B cell (primary cell): Measurements from ENCODE around the gene XXYLT1. TPM values are rescaled to one million over a fixed set of nuclear protein-coding genes. Genes with fewer than 3 reads are reported as not detected.

Experiments used
- ATAC-seq: fragments of 200-7000 bp; cut with Tn5 transposase; one replicate; pipeline ENCODE4 v1.10.0; 2021; ENCODE audit warnings: low read depth, mild to moderate bottlenecking, moderate number of reproducible peaks, moderate library complexity
- CTCF ChIA-PET: fragments of 350-600 bp; sonication (Branson Sonifier 250); formaldehyde crosslinking; loops from one replicate; lab custom pipeline; 2021; ENCODE audit warnings: antibody characterized with exemption, inconsistent platforms; lab: Charles Lee
- POLR2A ChIA-PET: fragments of 350-600 bp; sonication (Branson Sonifier 250); formaldehyde crosslinking; loops from one replicate; lab custom pipeline; 2021; ENCODE audit warnings: antibody characterized with exemption; lab: Charles Lee
- DNase-seq: peaks from one replicate; pipeline ENCODE4 v3.0.0; 2013
- H2AFZ ChIP-seq: 2 replicates; pipeline ENCODE4 v1.6.1; 2012; ENCODE audit warnings: mild to moderate bottlenecking, low read depth, low read length; ENCODE audit not compliant: insufficient read depth, poor library complexity, severe bottlenecking
- H3K27ac ChIP-seq, 2 donors: 1 replicate in 1 of 2; 2 replicates in 1 of 2; pipeline ENCODE4 v1.5.1; 2012 to 2013; ENCODE audit warnings: low read length in 2 of 2, mild to moderate bottlenecking in 2 of 2, moderate library complexity in 1 of 2
- H3K27me3 ChIP-seq, 4 experiments: fragments of 200-600 bp in 1 of 4; sonication (generic) in 1 of 4; replicated peaks in 1 of 4; 1 replicate in 2 of 4; 2 replicates in 2 of 4; pipeline versions ENCODE4 v1.6.1 to v1.7.0; 2013 to 2016; ENCODE audit warnings: low read length in 3 of 4, mild to moderate bottlenecking in 2 of 4, mixed read lengths in 1 of 4, moderate library complexity in 1 of 4; ENCODE audit not compliant: insufficient read depth in 4 of 4, control insufficient read depth in 3 of 4; ENCODE audit errors: control extremely low read depth in 1 of 4
- H3K36me3 ChIP-seq, 2 experiments: replicated peaks in 1 of 2; 1 replicate in 1 of 2; 2 replicates in 1 of 2; pipeline versions ENCODE4 v1.6.1 to v1.7.1; 2013; ENCODE audit warnings: low read length in 1 of 2; ENCODE audit not compliant: insufficient read depth in 2 of 2, control insufficient read depth in 1 of 2; ENCODE audit errors: control extremely low read depth in 1 of 2, extremely low read depth in 1 of 2
- H3K4me1 ChIP-seq, 2 donors: fragments of 200-600 bp in 1 of 2; sonication (generic) in 1 of 2; 1 replicate in 1 of 2; 2 replicates in 1 of 2; pipeline versions ENCODE4 v1.5.1 to v1.6.1; 2013 to 2017; ENCODE audit warnings: low read length in 2 of 2; ENCODE audit not compliant: control insufficient read depth in 2 of 2, insufficient read depth in 2 of 2
- H3K4me2 ChIP-seq: replicated peaks from 2 replicates; pipeline ENCODE3; 2012; ENCODE audit warnings: mild to moderate bottlenecking, low read depth, low read length; ENCODE audit not compliant: poor library complexity, severe bottlenecking
- H3K4me3 ChIP-seq, 5 experiments: fragments of 200-600 bp in 1 of 5; sonication (generic) in 1 of 5; 1 replicate in 3 of 5; 2 replicates in 2 of 5; pipeline versions ENCODE4 v1.5.1 to v1.7.0; 2011 to 2016; ENCODE audit warnings: low read length in 4 of 5, mild to moderate bottlenecking in 4 of 5, low read depth in 2 of 5, control low read depth in 1 of 5, moderate library complexity in 1 of 5; ENCODE audit not compliant: insufficient read depth in 1 of 5; ENCODE audit errors: control extremely low read depth in 1 of 5, extremely low read depth in 1 of 5
- H3K79me2 ChIP-seq: fragments of 200-600 bp; sonication (generic); one replicate; pipeline ENCODE4 v1.6.0; 2016; ENCODE audit warnings: low read length; ENCODE audit not compliant: control insufficient read depth, insufficient read depth
- H3K9ac ChIP-seq: fragments of 200-600 bp; sonication (generic); 2 replicates; pipeline ENCODE4 v1.6.1; 2017; ENCODE audit warnings: mild to moderate bottlenecking, low read length, moderate library complexity
- H3K9me3 ChIP-seq, 3 donors: one replicate each; pipeline versions ENCODE4 v1.6.1 to v1.7.1; 2013; ENCODE audit warnings: low read length in 2 of 3; ENCODE audit not compliant: control insufficient read depth in 2 of 3, insufficient read depth in 1 of 3; ENCODE audit errors: control extremely low read depth in 1 of 3
- H4K20me1 ChIP-seq: 2 replicates; pipeline ENCODE4 v1.6.0; 2012; ENCODE audit warnings: mild to moderate bottlenecking, low read length; ENCODE audit not compliant: insufficient read depth, control insufficient read depth, poor library complexity, severe bottlenecking
- H3K27ac Mint-ChIP-seq: one replicate; pipeline ENCODE4 v1.8.0; 2021; ENCODE audit warnings: mixed read lengths
- H3K27me3 Mint-ChIP-seq: one replicate; pipeline ENCODE4 v1.8.0; 2021; ENCODE audit warnings: mixed read lengths
- H3K4me1 Mint-ChIP-seq: one replicate; pipeline ENCODE4 v1.8.0; 2021; ENCODE audit warnings: mixed read lengths
- H3K4me3 Mint-ChIP-seq: one replicate; pipeline ENCODE4 v1.8.0; 2021; ENCODE audit warnings: mixed read lengths
- H3K9me3 Mint-ChIP-seq: one replicate; pipeline ENCODE4 v1.8.0; 2022; ENCODE audit warnings: mixed read lengths; ENCODE audit not compliant: insufficient read depth
- EZH2 ChIP-seq: IDR thresholded peaks from 2 replicates; pipeline ENCODE4 v1.6.1; 2012; ENCODE audit warnings: borderline replicate concordance, low read depth, mild to moderate bottlenecking, moderate library complexity, low read length; ENCODE audit not compliant: insufficient read depth, poor library complexity, severe bottlenecking
- WGBS: methylation state at CpG from one replicate; pipeline ENCODE4 v1.1.5; 2013; ENCODE audit warnings: missing lambda C conversion rate; ENCODE audit not compliant: insufficient coverage; 5-methylcytosine and 5-hydroxymethylcytosine counted together
- intact Hi-C: fragments of 100-400 bp; cut with micrococcal nuclease; formaldehyde crosslinking; loops from one replicate; pipeline ENCODE4 v1.10.0; 2022
- polyA plus RNA-seq: library from polyadenylated mRNA; depleted of rRNA; stranded (reverse); fragments of >200 nt; gene quantifications from 2 replicates; pipeline ENCODE4 v1.2.3, GENCODE V29; 2012
- total RNA-seq, 2 donors: library from RNA; stranded (reverse); fragments of 120-200 nt in 1 of 2; gene quantifications; 1 replicate in 1 of 2; 2 replicates in 1 of 2; pipeline versions ENCODE4 v1.2.3 to v1.2.4, GENCODE V29; 2013 to 2022
- TF ChIP-seq, protein P1 (sequence below): fragments of 200-600 bp; IDR thresholded peaks from one replicate; pipeline ENCODE4 v1.8.0; 2022; ENCODE audit warnings: antibody characterized with exemption, mild to moderate bottlenecking

Gene XXYLT1
- total and polyA plus RNA-seq, 2 donors (not counting 1 experiment from before 2014, with no cell fraction given): 2.6 to 11.2 TPM

DNA sequence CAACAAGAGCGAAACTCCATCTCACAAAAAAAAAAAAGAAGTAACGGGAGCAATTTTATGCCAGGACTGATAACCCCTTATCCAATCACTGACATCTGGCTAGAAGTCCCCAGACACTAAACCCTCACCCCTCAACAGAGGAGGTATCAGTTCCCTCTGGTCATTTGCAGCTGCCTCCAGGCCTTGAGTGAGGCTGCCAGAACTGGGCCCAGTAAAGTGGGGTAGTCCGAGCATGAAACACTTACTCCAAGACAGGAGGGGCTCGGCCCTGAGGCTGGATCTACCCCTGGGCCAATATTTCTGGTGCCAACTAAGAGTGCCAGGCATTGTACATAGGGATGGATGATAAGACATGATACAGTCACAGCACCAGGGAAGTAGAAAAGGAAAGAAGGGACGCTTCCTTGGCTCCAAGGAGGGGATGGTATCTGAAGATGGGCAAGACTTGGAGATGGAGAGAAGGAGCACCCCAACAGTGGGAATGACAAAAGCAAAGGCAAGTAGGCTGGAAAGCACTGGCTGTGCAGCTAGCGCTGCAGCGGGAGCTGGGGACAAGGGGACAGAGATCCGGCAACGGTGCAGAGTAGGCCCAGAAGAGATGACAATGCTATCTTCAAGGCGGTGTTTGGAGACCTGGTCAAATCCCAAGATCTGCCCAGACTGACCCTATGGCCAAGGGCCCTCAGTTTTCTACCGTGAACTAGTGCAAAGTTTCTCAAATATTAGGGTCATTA is 2.2 kb downstream of the XXYLT1 start:
- Mint-ChIP-seq H3K4me3 (peak overlapping the region; percentile 8), H3K27ac (no peak overlapping the region), H3K4me1 (peaks cover 19% of the 10 kb centered on the region), H3K27me3 (no peaks in the 10 kb centered on the region), H3K9me3 (no peaks in the 10 kb centered on the region)
- Histone ChIP-seq H4K20me1 (no peaks in the 10 kb centered on the region), H3K4me3 (no peak overlapping the region), H3K4me2 (no peak overlapping the region), H2AFZ (no peak overlapping the region), H3K9me3 (no peaks in the 10 kb centered on the region), H3K27ac (no peak overlapping the region), H3K9ac (no peak overlapping the region), H3K27me3 (no peaks in the 10 kb centered on the region), H3K79me2 (peaks cover 9% of the 10 kb centered on the region), H3K36me3 (no peaks in the 10 kb centered on the region), H3K4me1 (peaks cover 17 to 18% of the 10 kb centered on the region in 2 donors)
- CTCF ChIA-PET: interaction anchor here (0.5 to 10.2 kb wide), 9 partner anchors 7 to 599 kb away, joined by 3 to 203 read pairs (median 12); partner anchors contain the start of genes FAM43A and LSG1
- DNase-seq (no peak), ATAC-seq (no peak)
- intact Hi-C loops: no loop called here
- POLR2A ChIA-PET: interaction anchor here (0.8 kb wide), 1 partner anchor 601 kb away, joined by 4 read pairs; no protein-coding TSS in a partner anchor
- TF ChIP-seq, protein P1, sequence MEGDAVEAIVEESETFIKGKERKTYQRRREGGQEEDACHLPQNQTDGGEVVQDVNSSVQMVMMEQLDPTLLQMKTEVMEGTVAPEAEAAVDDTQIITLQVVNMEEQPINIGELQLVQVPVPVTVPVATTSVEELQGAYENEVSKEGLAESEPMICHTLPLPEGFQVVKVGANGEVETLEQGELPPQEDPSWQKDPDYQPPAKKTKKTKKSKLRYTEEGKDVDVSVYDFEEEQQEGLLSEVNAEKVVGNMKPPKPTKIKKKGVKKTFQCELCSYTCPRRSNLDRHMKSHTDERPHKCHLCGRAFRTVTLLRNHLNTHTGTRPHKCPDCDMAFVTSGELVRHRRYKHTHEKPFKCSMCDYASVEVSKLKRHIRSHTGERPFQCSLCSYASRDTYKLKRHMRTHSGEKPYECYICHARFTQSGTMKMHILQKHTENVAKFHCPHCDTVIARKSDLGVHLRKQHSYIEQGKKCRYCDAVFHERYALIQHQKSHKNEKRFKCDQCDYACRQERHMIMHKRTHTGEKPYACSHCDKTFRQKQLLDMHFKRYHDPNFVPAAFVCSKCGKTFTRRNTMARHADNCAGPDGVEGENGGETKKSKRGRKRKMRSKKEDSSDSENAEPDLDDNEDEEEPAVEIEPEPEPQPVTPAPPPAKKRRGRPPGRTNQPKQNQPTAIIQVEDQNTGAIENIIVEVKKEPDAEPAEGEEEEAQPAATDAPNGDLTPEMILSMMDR: no peak
- TF ChIP-seq EZH2: no peak
- 93% methylated on average over 9 of the region's 11 CpGs for WGBS

DNA sequence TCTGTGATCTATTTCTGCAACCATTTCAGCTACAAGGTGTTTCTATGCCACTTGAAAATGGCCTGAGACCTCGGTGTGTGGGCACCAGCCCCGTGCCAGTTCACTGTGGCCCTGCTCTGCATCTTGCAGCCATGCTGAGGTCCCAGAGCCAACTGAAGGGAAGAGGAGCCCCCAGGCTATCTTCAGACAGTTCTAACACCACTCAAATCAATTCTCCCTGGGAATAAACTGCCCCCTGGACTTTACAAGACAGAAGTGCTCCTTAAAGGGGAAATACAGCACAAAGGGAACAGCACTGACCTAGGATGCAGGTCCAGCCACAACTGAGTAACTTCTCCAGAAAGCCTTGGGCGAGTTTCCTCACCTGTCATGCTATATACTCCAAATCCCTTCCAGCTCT is 3.9 kb downstream of the XXYLT1 start:
- Histone ChIP-seq H3K27me3 (no peaks in the 10 kb centered on the region), H3K79me2 (peaks cover 9% of the 10 kb centered on the region), H3K4me3 (no peak overlapping the region), H3K9ac (no peak overlapping the region), H3K9me3 (no peaks in the 10 kb centered on the region), H3K36me3 (no peaks in the 10 kb centered on the region), H2AFZ (no peak overlapping the region), H3K4me2 (no peak overlapping the region), H4K20me1 (no peaks in the 10 kb centered on the region), H3K4me1 (peaks cover 16 to 18% of the 10 kb centered on the region in 2 donors), H3K27ac (no peak overlapping the region)
- Mint-ChIP-seq H3K27ac (no peak overlapping the region), H3K9me3 (no peaks in the 10 kb centered on the region), H3K4me3 (no peak overlapping the region), H3K27me3 (no peaks in the 10 kb centered on the region), H3K4me1 (peaks cover 19% of the 10 kb centered on the region)
- ChIA-PET POLR2A (interaction anchor here (0.8 kb wide), 1 partner anchor 580 kb away, joined by 3 read pairs; no protein-coding TSS in a partner anchor), CTCF (interaction anchor here (1.0 to 1.3 kb wide), 2 partner anchors 584 to 585 kb away, joined by 4 to 5 read pairs; no protein-coding TSS in a partner anchor)
- no peak for DNase-seq
- intact Hi-C loops: no loop called here
- no peak for TF ChIP-seq EZH2
- TF ChIP-seq, protein P1: no peak
- no peak for ATAC-seq
- 96% methylated on average over 3 of the region's 3 CpGs for WGBS
